ENCODE data around the gene CALCOCO1.

- TF ChIP-seq POLR2AphosphoS5 (IDR thresholded peaks at IDR 0.05; ENCODE audit: low read depth, low read length) (no peak), POLR2A (IDR thresholded peaks at IDR 0.05; ENCODE audit: control extremely low read depth in 1 of 2, low read depth in 2 of 2, low read length in 2 of 2) (no peak), CTCF (IDR thresholded peaks at IDR 0.05; ENCODE audit: control extremely low read depth in 1 of 3, insufficient read depth in 1 of 3, low read depth in 1 of 3, low read length in 3 of 3) (no peak), CEBPB (IDR thresholded peaks at IDR 0.05; ENCODE audit: low read depth, low read length) (no peak), CREB1 (IDR thresholded peaks at IDR 0.05) (no peak), MAFK (IDR thresholded peaks at IDR 0.05; ENCODE audit: low read depth, low read length) (no peak), EZH2 (IDR thresholded peaks at IDR 0.05; ENCODE audit: low read depth, low read length, severe bottlenecking) (no peak), TAF1 (IDR thresholded peaks at IDR 0.05; ENCODE audit: low read depth, low read length) (no peak)
- TF ChIP-seq, protein P1, sequence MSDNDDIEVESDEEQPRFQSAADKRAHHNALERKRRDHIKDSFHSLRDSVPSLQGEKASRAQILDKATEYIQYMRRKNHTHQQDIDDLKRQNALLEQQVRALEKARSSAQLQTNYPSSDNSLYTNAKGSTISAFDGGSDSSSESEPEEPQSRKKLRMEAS (IDR thresholded peaks at IDR 0.05): no peak
Observed at GRCh38 chr12:53709671-53710070, 17.6 kb downstream of the CALCOCO1 start.
